ENCODE measurements around the gene ABRAXAS1. TPM values are rescaled to one million over a fixed set of nuclear protein-coding genes. Genes with fewer than 3 reads are reported as not detected.
"Not testable (repeated sequence)": the region's sequence is repeated elsewhere in the genome, so short reads cannot be mapped to it uniquely, and the experiment has no call there.

ABRAXAS1 gene
- total RNA-seq = 5.9 TPM

- ATAC-seq = peak; percentile 100
Observed at GRCh38 chr4:83484500-83485461, at the start of gene ABRAXAS1. TSS of gene ABRAXAS1 (minus strand) at chr4:83485100. CDS start at chr4:83485072, 28 bp downstream.

- ATAC-seq = no peak
Observed at GRCh38 chr4:83527671-83528070, 42.8 kb upstream of the ABRAXAS1 start.

- ATAC-seq = no peak
Observed at GRCh38 chr4:83522239-83522638, 37.3 kb upstream of the ABRAXAS1 start.

- peak; percentile 81 for ATAC-seq
Observed at GRCh38 chr4:83516042-83516772, 31.3 kb upstream of the ABRAXAS1 start.

GRCh38 chr4:83510442-83510841 lies 25.5 kb upstream of the ABRAXAS1 start:
- ATAC-seq = no peak

GRCh38 chr4:83509156-83509585 lies 24.3 kb upstream of the ABRAXAS1 start:
- peak; percentile 60 for ATAC-seq

- ATAC-seq = no peak
Observed at GRCh38 chr4:83504996-83505395, 20.1 kb upstream of the ABRAXAS1 start.

GRCh38 chr4:83504503-83504902 lies 19.6 kb upstream of the ABRAXAS1 start:
- ATAC-seq = no peak

GRCh38 chr4:83503974-83504373 lies 19.1 kb upstream of the ABRAXAS1 start:
- ATAC-seq = no peak

GRCh38 chr4:83501671-83502070 lies 16.8 kb upstream of the ABRAXAS1 start:
- ATAC-seq = not testable (repeated sequence)

- no peak for ATAC-seq
Observed at GRCh38 chr4:83498187-83498586, 13.3 kb upstream of the ABRAXAS1 start.

- ATAC-seq = not testable (repeated sequence)
Observed at GRCh38 chr4:83496085-83496917, 11.4 kb upstream of the ABRAXAS1 start.

- ATAC-seq = no peak
Observed at GRCh38 chr4:83490876-83491450, 6.1 kb upstream of the ABRAXAS1 start.

- no peak for ATAC-seq
Observed at GRCh38 chr4:83489711-83490326, 4.9 kb upstream of the ABRAXAS1 start.

GRCh38 chr4:83486457-83487129 lies 1.7 kb upstream of the ABRAXAS1 start:
- no peak for ATAC-seq

GRCh38 chr4:83473966-83474365 lies 10.9 kb downstream of the ABRAXAS1 start:
- ATAC-seq = no peak

- ATAC-seq = no peak
Observed at GRCh38 chr4:83473423-83473822, 11.5 kb downstream of the ABRAXAS1 start.

GRCh38 chr4:83456184-83456501 lies 28.8 kb downstream of the ABRAXAS1 start:
- no peak for ATAC-seq

GRCh38 chr4:83455281-83456183 lies 29.4 kb downstream of the ABRAXAS1 start, which contains the start of the genes HELQ and MRPS18C:
TSS of gene HELQ (minus strand) at chr4:83455823. CDS start at chr4:83455693, 130 bp downstream.
TSS of gene MRPS18C (plus strand) at chr4:83456058. CDS start at chr4:83456078, 20 bp downstream.
- ATAC-seq = peak; percentile 97

GRCh38 chr4:83454686-83455085 lies 30.2 kb downstream of the ABRAXAS1 start:
- no peak for ATAC-seq

Data from esophagus mucosa (tissue), 1 donor.